ENCODE data around the gene CEACAM16. TPM values are rescaled to one million over a fixed set of nuclear protein-coding genes. Genes with fewer than 3 reads are reported as not detected.
A peak's percentile ranks its signal among the peaks of the same experiment; 100 is the strongest.

The CEACAM16 gene
- total and polyA plus RNA-seq, 9 of the 15 experiments (the other 6 are each of a cell fraction or from before 2014, with no cell fraction given): not detected

DNA sequence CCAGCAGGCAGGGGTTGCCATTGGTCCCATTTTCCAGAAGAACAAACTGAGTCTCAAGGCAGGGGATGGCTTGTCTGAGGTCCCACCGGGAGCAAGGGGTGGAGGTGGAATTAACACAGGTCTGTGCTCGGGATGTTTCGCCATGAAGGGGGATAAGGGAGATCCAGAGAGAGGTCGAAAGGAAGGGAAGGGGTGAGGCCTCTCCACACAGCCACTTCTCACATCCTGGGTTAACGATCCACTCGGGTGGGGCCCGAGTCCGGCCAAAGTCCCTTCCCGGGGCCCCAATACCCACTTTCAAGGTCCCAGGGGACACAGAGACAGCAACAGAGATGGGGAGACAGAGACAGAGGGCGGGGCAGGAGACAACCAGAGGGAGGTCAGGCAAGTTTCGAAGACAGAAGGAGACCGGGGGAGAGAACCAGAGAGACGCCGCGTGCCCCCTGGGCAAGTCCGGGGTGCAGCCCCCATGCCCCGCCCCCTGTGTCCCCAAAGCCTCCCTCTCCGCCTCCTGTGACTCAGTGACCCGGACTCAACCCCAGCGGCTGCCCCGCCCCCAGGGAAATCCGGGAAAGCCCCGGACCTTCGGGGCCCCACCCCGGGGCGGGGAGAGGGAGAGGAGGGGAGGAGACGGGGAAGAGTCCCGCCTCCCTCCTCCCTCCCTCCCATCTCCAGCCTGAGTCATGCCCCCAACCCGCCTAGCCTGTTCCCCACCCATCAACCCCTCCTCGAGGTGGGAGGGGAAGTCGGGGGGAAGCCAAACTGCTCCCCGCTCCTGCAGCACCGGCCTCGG is 48.2 kb downstream of the CEACAM16 start (continued):
- TF ChIP-seq, protein P1, sequence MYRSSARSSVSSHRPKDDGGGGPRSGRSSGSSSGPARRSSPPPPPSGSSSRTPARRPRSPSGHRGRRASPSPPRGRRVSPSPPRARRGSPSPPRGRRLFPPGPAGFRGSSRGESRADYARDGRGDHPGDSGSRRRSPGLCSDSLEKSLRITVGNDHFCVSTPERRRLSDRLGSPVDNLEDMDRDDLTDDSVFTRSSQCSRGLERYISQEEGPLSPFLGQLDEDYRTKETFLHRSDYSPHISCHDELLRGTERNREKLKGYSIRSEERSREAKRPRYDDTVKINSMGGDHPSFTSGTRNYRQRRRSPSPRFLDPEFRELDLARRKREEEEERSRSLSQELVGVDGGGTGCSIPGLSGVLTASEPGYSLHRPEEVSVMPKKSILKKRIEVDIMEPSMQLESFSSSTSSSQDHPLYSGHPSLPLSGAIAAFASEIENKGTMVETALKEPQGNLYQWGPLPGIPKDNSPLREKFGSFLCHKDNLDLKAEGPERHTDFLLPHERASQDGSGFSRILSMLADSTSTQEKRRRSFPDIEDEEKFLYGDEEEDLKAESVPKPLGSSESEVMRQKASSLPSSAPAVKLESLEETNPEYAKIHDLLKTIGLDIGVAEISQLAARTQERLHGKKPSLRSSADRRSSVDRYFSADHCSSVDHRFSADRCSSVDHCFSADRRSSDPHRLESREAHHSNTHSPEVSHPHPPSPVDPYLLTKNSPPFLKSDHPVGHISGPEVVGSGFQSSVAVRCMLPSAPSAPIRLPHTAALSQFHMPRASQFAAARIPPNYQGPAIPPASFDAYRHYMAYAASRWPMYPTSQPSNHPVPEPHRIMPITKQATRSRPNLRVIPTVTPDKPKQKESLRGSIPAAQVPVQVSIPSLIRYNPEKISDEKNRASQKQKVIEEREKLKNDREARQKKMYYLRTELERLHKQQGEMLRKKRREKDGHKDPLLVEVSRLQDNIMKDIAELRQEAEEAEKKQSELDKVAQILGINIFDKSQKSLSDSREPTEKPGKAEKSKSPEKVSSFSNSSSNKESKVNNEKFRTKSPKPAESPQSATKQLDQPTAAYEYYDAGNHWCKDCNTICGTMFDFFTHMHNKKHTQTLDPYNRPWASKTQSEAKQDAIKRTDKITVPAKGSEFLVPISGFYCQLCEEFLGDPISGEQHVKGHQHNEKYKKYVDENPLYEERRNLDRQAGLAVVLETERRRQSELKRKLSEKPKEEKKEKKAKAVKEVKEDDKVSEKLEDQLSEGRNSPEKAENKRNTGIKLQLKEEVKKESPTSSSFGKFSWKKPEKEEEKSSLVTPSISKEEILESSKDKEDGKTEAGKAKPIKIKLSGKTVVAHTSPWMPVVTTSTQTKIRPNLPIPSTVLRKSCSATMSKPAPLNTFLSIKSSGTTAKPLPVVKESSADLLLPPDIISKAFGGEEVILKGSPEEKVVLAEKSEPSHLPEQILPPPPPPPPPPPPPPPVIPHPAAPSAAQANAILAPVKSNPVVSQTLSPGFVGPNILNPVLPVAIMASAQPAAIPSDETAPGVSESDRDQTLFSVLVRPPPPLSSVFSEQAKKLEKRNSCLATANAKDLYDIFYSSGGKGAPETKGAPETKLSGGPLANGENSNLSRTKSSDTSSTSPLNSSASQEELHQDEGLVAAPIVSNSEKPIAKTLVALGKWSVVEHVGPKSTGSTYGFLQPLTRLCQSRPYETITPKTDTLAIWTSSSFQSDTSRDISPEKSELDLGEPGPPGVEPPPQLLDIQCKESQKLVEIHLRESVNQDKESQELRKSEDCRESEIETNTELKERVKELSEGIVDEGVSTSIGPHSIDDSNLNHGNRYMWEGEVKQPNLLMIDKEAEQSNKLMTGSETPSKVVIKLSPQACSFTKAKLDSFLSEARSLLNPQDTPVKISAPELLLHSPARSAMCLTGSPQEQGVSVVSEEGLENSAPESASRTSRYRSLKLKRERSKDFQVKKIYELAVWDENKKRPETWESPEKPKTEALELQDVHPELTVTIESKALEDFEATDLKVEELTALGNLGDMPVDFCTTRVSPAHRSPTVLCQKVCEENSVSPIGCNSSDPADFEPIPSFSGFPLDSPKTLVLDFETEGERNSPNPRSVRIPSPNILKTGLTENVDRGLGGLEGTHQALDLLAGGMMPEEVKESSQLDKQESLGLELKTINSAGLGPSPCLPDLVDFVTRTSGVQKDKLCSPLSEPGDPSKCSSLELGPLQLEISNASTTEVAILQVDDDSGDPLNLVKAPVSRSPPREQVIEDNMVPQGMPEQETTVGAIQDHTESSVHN (IDR thresholded peaks at IDR 0.05; ENCODE audit: borderline replicate concordance in 1 of 2, low read depth in 1 of 2): no peak
- TF ChIP-seq HDGF (IDR thresholded peaks at IDR 0.05): no peak
- peak; percentile 39; the same call in 1 of the 2 replicates for TF ChIP-seq NCOR1 (IDR thresholded peaks at IDR 0.05)
- TF ChIP-seq, protein P2, sequence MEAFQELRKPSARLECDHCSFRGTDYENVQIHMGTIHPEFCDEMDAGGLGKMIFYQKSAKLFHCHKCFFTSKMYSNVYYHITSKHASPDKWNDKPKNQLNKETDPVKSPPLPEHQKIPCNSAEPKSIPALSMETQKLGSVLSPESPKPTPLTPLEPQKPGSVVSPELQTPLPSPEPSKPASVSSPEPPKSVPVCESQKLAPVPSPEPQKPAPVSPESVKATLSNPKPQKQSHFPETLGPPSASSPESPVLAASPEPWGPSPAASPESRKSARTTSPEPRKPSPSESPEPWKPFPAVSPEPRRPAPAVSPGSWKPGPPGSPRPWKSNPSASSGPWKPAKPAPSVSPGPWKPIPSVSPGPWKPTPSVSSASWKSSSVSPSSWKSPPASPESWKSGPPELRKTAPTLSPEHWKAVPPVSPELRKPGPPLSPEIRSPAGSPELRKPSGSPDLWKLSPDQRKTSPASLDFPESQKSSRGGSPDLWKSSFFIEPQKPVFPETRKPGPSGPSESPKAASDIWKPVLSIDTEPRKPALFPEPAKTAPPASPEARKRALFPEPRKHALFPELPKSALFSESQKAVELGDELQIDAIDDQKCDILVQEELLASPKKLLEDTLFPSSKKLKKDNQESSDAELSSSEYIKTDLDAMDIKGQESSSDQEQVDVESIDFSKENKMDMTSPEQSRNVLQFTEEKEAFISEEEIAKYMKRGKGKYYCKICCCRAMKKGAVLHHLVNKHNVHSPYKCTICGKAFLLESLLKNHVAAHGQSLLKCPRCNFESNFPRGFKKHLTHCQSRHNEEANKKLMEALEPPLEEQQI (IDR thresholded peaks at IDR 0.05): no peak
- 0 out of 4 replicates have a peak, but pooled peaks of 1 of the 2 experiments have one; percentile 64 for TF ChIP-seq RCOR1 (IDR thresholded peaks at IDR 0.05; ENCODE audit: borderline replicate concordance in 1 of 2, low read depth in 2 of 2, low read length in 2 of 2)
- TF ChIP-seq, protein P3, sequence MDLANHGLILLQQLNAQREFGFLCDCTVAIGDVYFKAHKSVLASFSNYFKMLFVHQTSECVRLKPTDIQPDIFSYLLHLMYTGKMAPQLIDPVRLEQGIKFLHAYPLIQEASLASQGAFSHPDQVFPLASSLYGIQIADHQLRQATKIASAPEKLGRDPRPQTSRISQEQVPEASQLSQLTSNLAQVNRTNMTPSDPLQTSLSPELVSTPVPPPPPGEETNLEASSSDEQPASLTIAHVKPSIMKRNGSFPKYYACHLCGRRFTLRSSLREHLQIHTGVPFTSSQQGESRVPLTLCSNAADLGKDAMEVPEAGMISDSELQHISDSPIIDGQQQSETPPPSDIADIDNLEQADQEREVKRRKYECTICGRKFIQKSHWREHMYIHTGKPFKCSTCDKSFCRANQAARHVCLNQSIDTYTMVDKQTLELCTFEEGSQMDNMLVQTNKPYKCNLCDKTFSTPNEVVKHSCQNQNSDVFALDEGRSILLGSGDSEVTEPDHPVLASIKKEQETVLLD (IDR thresholded peaks at IDR 0.05): peak; percentile 50; the same call in 1 of the 2 replicates
- TF ChIP-seq CHD4 (IDR thresholded peaks at IDR 0.05; ENCODE audit: insufficient read depth, insufficient replicate concordance, low read depth, low read length, poor library complexity, severe bottlenecking): peak; percentile 52
- no peak for TF ChIP-seq CC2D1A (IDR thresholded peaks at IDR 0.05)
- TF ChIP-seq SRF (CRISPR knock-in tag; IDR thresholded peaks at IDR 0.05): peak in 1 of 2 experiments; percentile 37; a peak in 1 of 4 replicates
- no peak for TF ChIP-seq CXXC5 (CRISPR knock-in tag; IDR thresholded peaks at IDR 0.05)
- TF ChIP-seq, protein P4, sequence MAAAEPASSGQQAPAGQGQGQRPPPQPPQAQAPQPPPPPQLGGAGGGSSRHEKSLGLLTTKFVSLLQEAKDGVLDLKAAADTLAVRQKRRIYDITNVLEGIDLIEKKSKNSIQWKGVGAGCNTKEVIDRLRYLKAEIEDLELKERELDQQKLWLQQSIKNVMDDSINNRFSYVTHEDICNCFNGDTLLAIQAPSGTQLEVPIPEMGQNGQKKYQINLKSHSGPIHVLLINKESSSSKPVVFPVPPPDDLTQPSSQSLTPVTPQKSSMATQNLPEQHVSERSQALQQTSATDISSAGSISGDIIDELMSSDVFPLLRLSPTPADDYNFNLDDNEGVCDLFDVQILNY (CRISPR knock-in tag; IDR thresholded peaks at IDR 0.05): no peak
- TF ChIP-seq ZNF830 (CRISPR knock-in tag; IDR thresholded peaks at IDR 0.05): no peak
- TF ChIP-seq RUNX1 (IDR thresholded peaks at IDR 0.05; ENCODE audit: low read depth): no peak
